CD14-positive monocyte (primary cell): Measurements from ENCODE around the gene DBNDD2. TPM values are rescaled to one million over a fixed set of nuclear protein-coding genes. Genes with fewer than 3 reads are reported as not detected.

Experiments
- DNase-seq, 3 donors: peaks; one replicate each; pipeline ENCODE4 v3.0.0-alpha.2; 2011 to 2022
- H2AFZ ChIP-seq: 2 replicates; pipeline ENCODE4 v1.6.0; 2012; ENCODE audit warnings: mild to moderate bottlenecking, low read depth, low read length, inconsistent platforms; ENCODE audit not compliant: insufficient read depth, poor library complexity, severe bottlenecking
- H3K27ac ChIP-seq, 2 donors: 1 replicate in 1 of 2; 2 replicates in 1 of 2; pipeline ENCODE4 v1.5.1; 2012 to 2013; ENCODE audit warnings: low read length in 2 of 2, control low read depth in 1 of 2, inconsistent platforms in 1 of 2, low read depth in 1 of 2, mild to moderate bottlenecking in 1 of 2
- H3K27me3 ChIP-seq, 2 donors: one replicate each; pipeline versions ENCODE4 v1.6.0 to v1.6.1; 2011 to 2013; ENCODE audit warnings: low read length in 2 of 2; ENCODE audit not compliant: control insufficient read depth in 2 of 2, insufficient read depth in 2 of 2
- H3K36me3 ChIP-seq, 2 donors: replicated peaks in 1 of 2; 1 replicate in 1 of 2; 2 replicates in 1 of 2; pipeline versions ENCODE4 v1.5.1 to v1.6.1; 2012 to 2013; ENCODE audit warnings: low read length in 2 of 2, control low read depth in 1 of 2, inconsistent platforms in 1 of 2, mild to moderate bottlenecking in 1 of 2; ENCODE audit not compliant: insufficient read depth in 2 of 2, control insufficient read depth in 1 of 2
- H3K4me1 ChIP-seq, 2 donors: 1 replicate in 1 of 2; 2 replicates in 1 of 2; pipeline versions ENCODE4 v1.5.1 to v1.6.1; 2012 to 2013; ENCODE audit warnings: low read length in 2 of 2, control low read depth in 1 of 2, inconsistent platforms in 1 of 2, mild to moderate bottlenecking in 1 of 2, moderate library complexity in 1 of 2; ENCODE audit not compliant: insufficient read depth in 2 of 2, control insufficient read depth in 1 of 2
- H3K4me2 ChIP-seq: replicated peaks from 2 replicates; pipeline ENCODE3; 2012; ENCODE audit warnings: low read length, moderate library complexity, mild to moderate bottlenecking; ENCODE audit not compliant: poor library complexity, severe bottlenecking; ENCODE audit errors: extremely low read depth
- H3K4me3 ChIP-seq, 3 experiments: fragments of 200-600 bp in 1 of 3; sonication (generic) in 1 of 3; replicated peaks in 1 of 3; 1 replicate in 2 of 3; 2 replicates in 1 of 3; pipeline ENCODE4 v1.5.1; 2011 to 2013; ENCODE audit warnings: low read length in 3 of 3, mild to moderate bottlenecking in 3 of 3, control low read depth in 2 of 3, low read depth in 2 of 3, inconsistent platforms in 1 of 3, moderate library complexity in 1 of 3
- H3K79me2 ChIP-seq: 2 replicates; pipeline ENCODE4 v1.6.0; 2012; ENCODE audit warnings: mild to moderate bottlenecking, control low read depth, inconsistent platforms, low read length, moderate library complexity; ENCODE audit not compliant: insufficient read depth
- H3K9ac ChIP-seq: 2 replicates; pipeline ENCODE4 v1.6.0; 2017; ENCODE audit warnings: low read length, mild to moderate bottlenecking; ENCODE audit not compliant: insufficient read depth, poor library complexity, severe bottlenecking
- H3K9me3 ChIP-seq, 2 donors: replicated peaks in 1 of 2; 1 replicate in 1 of 2; 2 replicates in 1 of 2; pipeline versions ENCODE4 v1.5.1 to v1.6.1; 2012 to 2013; ENCODE audit warnings: low read length in 2 of 2, control low read depth in 1 of 2; ENCODE audit not compliant: control insufficient read depth in 1 of 2, insufficient read depth in 1 of 2
- H4K20me1 ChIP-seq: 2 replicates; pipeline ENCODE4 v1.6.0; 2012; ENCODE audit warnings: mild to moderate bottlenecking, low read length, control low read depth, moderate library complexity; ENCODE audit not compliant: insufficient read depth
- H3K27ac Mint-ChIP-seq, 7 donors: one replicate each; pipeline ENCODE4 v1.8.0; 2020; ENCODE audit warnings: mild to moderate bottlenecking in 7 of 7, mixed read lengths in 7 of 7, moderate library complexity in 6 of 7, inconsistent platforms in 2 of 7
- H3K27me3 Mint-ChIP-seq, 3 donors: one replicate each; pipeline ENCODE4 v1.8.0; 2021 to 2022; ENCODE audit warnings: low read depth in 3 of 3, mild to moderate bottlenecking in 3 of 3, mixed read lengths in 3 of 3, moderate library complexity in 3 of 3, inconsistent platforms in 1 of 3
- H3K36me3 Mint-ChIP-seq, 2 donors: one replicate each; pipeline ENCODE4 v1.8.0; 2020; ENCODE audit warnings: mixed read lengths in 2 of 2, inconsistent platforms in 1 of 2, mild to moderate bottlenecking in 1 of 2
- H3K4me1 Mint-ChIP-seq: one replicate; pipeline ENCODE4 v1.8.0; 2020; ENCODE audit warnings: mild to moderate bottlenecking, mixed read lengths
- H3K4me3 Mint-ChIP-seq, 2 donors: one replicate each; pipeline ENCODE4 v1.8.0; 2020; ENCODE audit warnings: mild to moderate bottlenecking in 2 of 2, mixed read lengths in 2 of 2, moderate library complexity in 1 of 2
- H3K9me3 Mint-ChIP-seq, 7 donors: one replicate each; pipeline ENCODE4 v1.8.0; 2020 to 2022; ENCODE audit warnings: mixed read lengths in 7 of 7, mild to moderate bottlenecking in 6 of 7, moderate library complexity in 6 of 7, inconsistent platforms in 2 of 7
- WGBS: methylation state at CpG from one replicate; pipeline ENCODE4 v1.1.5; 2013; ENCODE audit warnings: missing lambda C conversion rate; ENCODE audit not compliant: insufficient coverage; 5-methylcytosine and 5-hydroxymethylcytosine counted together
- intact Hi-C, 2 donors: fragments of 100-400 bp; cut with micrococcal nuclease; formaldehyde crosslinking; loops; one replicate each; pipeline versions ENCODE4 v1.15.0 to v1.15.1; 2023
- polyA plus RNA-seq, 3 donors: library from polyadenylated mRNA; depleted of rRNA in 1 of 3; unstranded in 2 of 3; stranded (reverse) in 1 of 3; fragments of 300-500 nt in 2 of 3; fragments of >200 nt in 1 of 3; fragmentation: Illumina TruSeq in 2 of 3; gene quantifications; 1 replicate in 2 of 3; 2 replicates in 1 of 3; pipeline ENCODE4 v1.2.3, GENCODE V29; 2012 to 2021
- TF ChIP-seq, protein P1 (sequence below): fragments of 200-600 bp; IDR thresholded peaks from one replicate; pipeline ENCODE4 v1.8.0; 2022; ENCODE audit warnings: antibody characterized with exemption, mild to moderate bottlenecking

The DBNDD2 gene
- polyA plus RNA-seq, 3 donors, result 15.6 to 22.1 (median 21.9) TPM

DNA sequence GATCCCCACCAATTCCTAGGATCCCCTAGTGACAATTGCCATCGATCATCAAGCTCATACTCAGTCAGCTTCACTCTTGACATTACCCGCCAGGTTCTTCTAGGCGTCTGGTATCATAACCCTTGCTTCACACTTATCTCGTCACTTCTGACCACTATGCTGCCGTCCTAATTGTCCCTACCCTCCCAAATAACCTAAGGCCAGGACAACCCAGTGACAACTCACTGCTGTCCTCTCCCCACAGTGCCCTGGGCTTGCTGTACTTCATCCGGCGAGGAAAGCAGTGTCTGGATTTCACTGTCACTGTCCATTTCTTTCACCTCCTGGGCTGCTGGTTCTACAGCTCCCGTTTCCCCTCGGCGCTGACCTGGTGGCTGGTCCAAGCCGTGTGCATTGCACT, 41.5 kb upstream of the DBNDD2 start:
- Histone ChIP-seq H3K27ac (no peak overlapping the region), H3K4me2 (no peak overlapping the region), H3K27me3 (no peaks in the 10 kb centered on the region), H3K36me3 (peaks cover 23 to 30% of the 10 kb centered on the region in 2 donors), H3K9me3 (no peaks in the 10 kb centered on the region), H3K4me3 (no peak overlapping the region), H2AFZ (no peak overlapping the region), H4K20me1 (peaks cover 49% of the 10 kb centered on the region), H3K9ac (no peak overlapping the region), H3K79me2 (peaks cover 20% of the 10 kb centered on the region), H3K4me1 (peaks cover 41 to 50% of the 10 kb centered on the region in 2 donors)
- WGBS, result 93% methylated on average over 11 of the region's 11 CpGs
- intact Hi-C loops, result loop anchor here in 1 of 2 donors (5.0 kb wide), 1 partner anchor 51 kb away; the partner anchor contains the start of gene PIGT
- Mint-ChIP-seq H3K27ac (peak overlapping the region in 1 of 7 donors; percentile 41), H3K27me3 (no peaks in the 10 kb centered on the region), H3K36me3 (peaks cover 42 to 46% of the 10 kb centered on the region in 2 donors), H3K4me1 (peaks cover 51% of the 10 kb centered on the region), H3K4me3 (no peak overlapping the region), H3K9me3 (peaks cover 0 to 2% (median 0%) of the 10 kb centered on the region in 7 donors)
- DNase-seq, result no peak
- TF ChIP-seq, protein P1, sequence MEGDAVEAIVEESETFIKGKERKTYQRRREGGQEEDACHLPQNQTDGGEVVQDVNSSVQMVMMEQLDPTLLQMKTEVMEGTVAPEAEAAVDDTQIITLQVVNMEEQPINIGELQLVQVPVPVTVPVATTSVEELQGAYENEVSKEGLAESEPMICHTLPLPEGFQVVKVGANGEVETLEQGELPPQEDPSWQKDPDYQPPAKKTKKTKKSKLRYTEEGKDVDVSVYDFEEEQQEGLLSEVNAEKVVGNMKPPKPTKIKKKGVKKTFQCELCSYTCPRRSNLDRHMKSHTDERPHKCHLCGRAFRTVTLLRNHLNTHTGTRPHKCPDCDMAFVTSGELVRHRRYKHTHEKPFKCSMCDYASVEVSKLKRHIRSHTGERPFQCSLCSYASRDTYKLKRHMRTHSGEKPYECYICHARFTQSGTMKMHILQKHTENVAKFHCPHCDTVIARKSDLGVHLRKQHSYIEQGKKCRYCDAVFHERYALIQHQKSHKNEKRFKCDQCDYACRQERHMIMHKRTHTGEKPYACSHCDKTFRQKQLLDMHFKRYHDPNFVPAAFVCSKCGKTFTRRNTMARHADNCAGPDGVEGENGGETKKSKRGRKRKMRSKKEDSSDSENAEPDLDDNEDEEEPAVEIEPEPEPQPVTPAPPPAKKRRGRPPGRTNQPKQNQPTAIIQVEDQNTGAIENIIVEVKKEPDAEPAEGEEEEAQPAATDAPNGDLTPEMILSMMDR, result no peak

DNA sequence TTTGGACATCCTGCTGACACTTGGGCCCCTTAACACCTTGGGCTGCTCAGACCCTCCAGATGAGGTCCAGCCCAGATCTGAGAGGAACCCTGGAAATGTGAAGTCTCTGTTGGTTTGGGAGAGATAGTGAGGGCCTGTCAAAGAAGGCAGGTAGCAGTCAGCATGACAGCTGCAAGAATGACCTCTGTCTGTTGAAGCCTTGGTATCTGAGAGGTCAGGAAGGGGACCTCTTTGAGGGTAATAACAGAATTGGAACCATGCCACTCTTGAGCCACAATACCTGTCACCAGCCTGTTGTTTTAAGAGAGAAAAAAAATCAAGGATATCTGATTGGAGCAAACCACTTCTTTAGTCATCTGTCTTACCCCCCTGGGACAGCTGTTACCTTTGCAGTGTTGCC, 41.0 kb upstream of the DBNDD2 start:
- no peak overlapping the region for H2AFZ ChIP-seq
- TF ChIP-seq, protein P1, result no peak
- no peaks in the 10 kb centered on the region for H3K27me3 ChIP-seq
- intact Hi-C loops, result loop anchor here in 1 of 2 donors (5.0 kb wide), 1 partner anchor 50 kb away; the partner anchor contains the start of gene PIGT
- H3K36me3 ChIP-seq, result peaks cover 23 to 30% of the 10 kb centered on the region in 2 donors
- no peak for DNase-seq
- Mint-ChIP-seq H3K27ac (peak overlapping the region in 2 of 7 donors; percentile 18 to 19), H3K9me3 (peaks cover 0 to 2% (median 0%) of the 10 kb centered on the region in 7 donors), H3K27me3 (peaks cover 0 to 2% (median 0%) of the 10 kb centered on the region in 3 donors), H3K4me1 (peaks cover 47% of the 10 kb centered on the region), H3K36me3 (peaks cover 44 to 48% of the 10 kb centered on the region in 2 donors), H3K4me3 (no peak overlapping the region)
- no peak overlapping the region for H3K9ac ChIP-seq
- H3K4me2 ChIP-seq, result no peak overlapping the region
- peaks cover 36 to 46% of the 10 kb centered on the region in 2 donors for H3K4me1 ChIP-seq
- no peak overlapping the region for H3K4me3 ChIP-seq
- peaks cover 49% of the 10 kb centered on the region for H4K20me1 ChIP-seq
- H3K27ac ChIP-seq, result no peak overlapping the region
- H3K79me2 ChIP-seq, result peaks cover 20% of the 10 kb centered on the region
- H3K9me3 ChIP-seq, result no peaks in the 10 kb centered on the region
